Esophagus squamous epithelium (tissue), 4 donors: ENCODE data around the gene SLFN13.

Experiments used
- POLR2A ChIP-seq, 4 donors: fragments of 450-650 bp; IDR thresholded peaks; one replicate each; pipeline ENCODE4 v1.6.1; 2017; ENCODE audit warnings: antibody characterized with exemption in 4 of 4, mild to moderate bottlenecking in 4 of 4, moderate library complexity in 3 of 4
- TF ChIP-seq, protein P1 (sequence below), 6 experiments: fragments of 450-650 bp in 4 of 6; fragments of 200-600 bp in 2 of 6; sonication (generic) in 2 of 6; IDR thresholded peaks; one replicate each; pipeline ENCODE4 v1.5.1; 2016 to 2019; ENCODE audit warnings: antibody characterized with exemption in 6 of 6, mild to moderate bottlenecking in 4 of 6, moderate library complexity in 4 of 6

DNA sequence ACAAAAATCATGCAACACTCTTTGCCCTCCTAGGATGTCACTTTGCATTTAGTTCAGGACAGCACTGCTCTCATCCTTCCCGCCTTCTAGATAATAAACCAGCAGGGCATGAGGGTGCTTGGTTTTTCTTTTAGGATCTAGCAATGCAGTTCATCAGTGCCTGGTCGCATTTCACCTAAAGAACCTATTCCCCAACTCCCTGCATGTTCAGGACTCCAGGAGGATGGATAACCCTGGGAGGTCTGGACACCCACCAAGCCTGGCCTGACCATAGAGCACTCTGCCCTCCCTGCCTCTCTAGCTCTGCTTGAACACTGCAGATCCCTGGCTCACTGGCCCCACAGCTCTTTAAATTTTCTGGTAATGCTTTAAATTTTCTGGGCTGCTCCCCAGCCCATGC, 18.9 kb downstream of the SLFN13 start:
- TF ChIP-seq, protein P1, sequence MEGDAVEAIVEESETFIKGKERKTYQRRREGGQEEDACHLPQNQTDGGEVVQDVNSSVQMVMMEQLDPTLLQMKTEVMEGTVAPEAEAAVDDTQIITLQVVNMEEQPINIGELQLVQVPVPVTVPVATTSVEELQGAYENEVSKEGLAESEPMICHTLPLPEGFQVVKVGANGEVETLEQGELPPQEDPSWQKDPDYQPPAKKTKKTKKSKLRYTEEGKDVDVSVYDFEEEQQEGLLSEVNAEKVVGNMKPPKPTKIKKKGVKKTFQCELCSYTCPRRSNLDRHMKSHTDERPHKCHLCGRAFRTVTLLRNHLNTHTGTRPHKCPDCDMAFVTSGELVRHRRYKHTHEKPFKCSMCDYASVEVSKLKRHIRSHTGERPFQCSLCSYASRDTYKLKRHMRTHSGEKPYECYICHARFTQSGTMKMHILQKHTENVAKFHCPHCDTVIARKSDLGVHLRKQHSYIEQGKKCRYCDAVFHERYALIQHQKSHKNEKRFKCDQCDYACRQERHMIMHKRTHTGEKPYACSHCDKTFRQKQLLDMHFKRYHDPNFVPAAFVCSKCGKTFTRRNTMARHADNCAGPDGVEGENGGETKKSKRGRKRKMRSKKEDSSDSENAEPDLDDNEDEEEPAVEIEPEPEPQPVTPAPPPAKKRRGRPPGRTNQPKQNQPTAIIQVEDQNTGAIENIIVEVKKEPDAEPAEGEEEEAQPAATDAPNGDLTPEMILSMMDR (IDR thresholded peaks at IDR 0.05): no peak
- no peak for TF ChIP-seq POLR2A (IDR thresholded peaks at IDR 0.05)
